ENCODE measurements around the gene MFSD12. TPM values are rescaled to one million over a fixed set of nuclear protein-coding genes. Genes with fewer than 3 reads are reported as not detected.
A peak's percentile ranks its signal among the peaks of the same experiment; 100 is the strongest.

Gene MFSD12
- total RNA-seq, 1 experiment from 2014 or later = 121 TPM

DNA sequence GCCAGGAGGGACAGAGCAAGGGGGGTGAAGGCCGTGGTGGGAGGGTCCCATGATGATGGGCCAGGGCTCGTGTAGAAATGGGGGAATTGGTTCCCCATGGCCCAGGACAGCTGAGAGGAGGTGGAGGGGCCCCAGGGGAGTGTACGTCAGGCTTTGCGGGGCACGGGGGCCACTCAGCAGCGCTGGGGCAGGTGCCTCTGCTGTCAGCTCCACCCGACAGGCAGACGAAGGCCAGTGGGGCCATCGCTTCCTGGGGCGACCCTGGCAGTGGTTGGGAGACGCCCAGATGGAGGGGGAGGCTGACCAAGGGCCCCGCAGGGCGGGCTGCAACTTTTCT lies 20.3 kb downstream of the MFSD12 start:
- Histone ChIP-seq H2AFZ (ENCODE audit: low read length) (no peak overlapping the region), H3K36me3 (ENCODE audit: low read depth, low read length) (no peaks in the 10 kb centered on the region), H3K79me2 (ENCODE audit: low read length) (no peaks in the 10 kb centered on the region), H3K4me3 (ENCODE audit: low read length) (no peak overlapping the region), H3F3A (ENCODE audit: low read length, unreplicated experiment) (no peaks in the 10 kb centered on the region), H4K20me1 (ENCODE audit: low read length) (no peaks in the 10 kb centered on the region), H3K4me1 (ENCODE audit: insufficient read depth, low read length) (no peaks in the 10 kb centered on the region), H3K27me3 (ENCODE audit: low read length) (no peaks in the 10 kb centered on the region), H3K9ac (ENCODE audit: low read length) (no peak overlapping the region), H3K9me2 (replicated peaks; ENCODE audit: low read length) (no peaks in the 10 kb centered on the region), H3K4me2 (ENCODE audit: low read length) (no peak overlapping the region), H3K9me3 (ENCODE audit: low read length) (no peaks in the 10 kb centered on the region), H3K27ac (ENCODE audit: low read length) (no peak overlapping the region)
- ATAC-seq (peak; percentile 4; the same call in 1 of the 2 replicates), DNase-seq (no peak)
- no peak for TF ChIP-seq EZH2 (IDR thresholded peaks at IDR 0.05; ENCODE audit: low read length, unreplicated experiment)
- TF ChIP-seq EZH2phosphoT487 (IDR thresholded peaks at IDR 0.05; ENCODE audit: borderline replicate concordance, low read length) = no peak
- no peak for TF ChIP-seq CTCF (conservative IDR thresholded peaks at IDR 0.05; ENCODE audit: low read depth, low read length)
- no TSS peak for BruUV-seq (replicated peaks)
- intact Hi-C loops (cut with micrococcal nuclease) = no loop called here
- POLR2A ChIA-PET (ENCODE audit: unreplicated experiment) = no interaction called here
- CTCF ChIA-PET = no interaction called here

DNA sequence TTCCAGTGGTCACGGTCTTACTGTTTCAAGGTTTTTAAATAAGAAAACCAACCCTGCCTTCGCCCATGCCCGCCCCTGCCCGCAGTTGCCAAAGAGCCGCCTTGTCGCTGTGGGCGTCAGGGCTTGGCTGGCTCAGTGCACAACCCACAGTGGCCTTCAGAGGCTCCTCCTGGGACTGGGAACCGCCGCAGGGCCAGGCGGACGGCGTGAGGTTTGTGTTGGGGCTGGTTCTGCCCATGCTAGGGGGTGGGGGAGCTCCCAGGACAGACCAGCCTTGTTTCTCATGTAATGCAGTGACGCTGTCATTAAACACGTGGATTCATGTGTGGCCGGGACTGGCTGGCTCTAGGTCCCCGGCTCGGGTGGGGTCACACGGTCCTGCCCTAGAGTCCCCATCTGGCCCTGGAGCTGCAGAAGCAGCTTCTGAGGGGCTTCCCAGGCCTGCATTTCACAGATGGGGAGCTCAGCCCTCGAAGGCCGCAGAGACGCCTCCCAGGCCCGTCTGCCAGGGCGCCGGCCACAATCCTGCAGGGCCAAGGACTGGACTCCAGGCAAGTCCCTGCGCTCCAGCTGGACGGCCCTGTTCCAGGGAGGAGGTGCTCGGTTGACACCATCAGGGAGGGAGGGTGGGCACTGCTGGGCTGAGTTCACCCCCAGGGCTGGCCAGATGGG lies 20.8 kb downstream of the MFSD12 start:
- CTCF ChIA-PET = interaction anchor here (0.6 kb wide), 1 partner anchor 406 kb away, joined by 5 read pairs; no protein-coding TSS in a partner anchor
- ATAC-seq = no peak; the same call in 1 of the 2 replicates

More for the DNA sequence above, 20.8 kb downstream of the MFSD12 start:
- Histone ChIP-seq H3F3A (ENCODE audit: low read length, unreplicated experiment) (no peaks in the 10 kb centered on the region), H3K4me3 (ENCODE audit: low read length) (no peak overlapping the region), H3K36me3 (ENCODE audit: low read depth, low read length) (no peaks in the 10 kb centered on the region), H3K27ac (ENCODE audit: low read length) (no peak overlapping the region), H3K79me2 (ENCODE audit: low read length) (no peaks in the 10 kb centered on the region), H3K9me3 (ENCODE audit: low read length) (no peaks in the 10 kb centered on the region), H3K27me3 (ENCODE audit: low read length) (no peaks in the 10 kb centered on the region), H4K20me1 (ENCODE audit: low read length) (no peaks in the 10 kb centered on the region), H2AFZ (ENCODE audit: low read length) (no peak overlapping the region), H3K9ac (ENCODE audit: low read length) (no peak overlapping the region), H3K4me2 (ENCODE audit: low read length) (no peak overlapping the region), H3K4me1 (ENCODE audit: insufficient read depth, low read length) (no peaks in the 10 kb centered on the region), H3K9me2 (replicated peaks; ENCODE audit: low read length) (no peaks in the 10 kb centered on the region)
- intact Hi-C loops (cut with micrococcal nuclease) = no loop called here
- no peak for TF ChIP-seq CTCF (conservative IDR thresholded peaks at IDR 0.05; ENCODE audit: low read depth, low read length)
- TF ChIP-seq EZH2 (IDR thresholded peaks at IDR 0.05; ENCODE audit: low read length, unreplicated experiment) = no peak
- no peak for TF ChIP-seq EZH2phosphoT487 (IDR thresholded peaks at IDR 0.05; ENCODE audit: borderline replicate concordance, low read length)
- no TSS peak for BruUV-seq (replicated peaks)
- POLR2A ChIA-PET (ENCODE audit: unreplicated experiment) = no interaction called here
- no peak for DNase-seq

Measured in PC-3 (cell line).